HG03060 (cell line): ENCODE measurements around the gene TBCD.

ENCODE experiments used
- ATAC-seq: cut with Tn5 transposase; IDR thresholded peaks from one replicate; pipeline ENCODE4 v1.9.1; 2021; ENCODE audit warnings: low read depth, moderate number of reproducible peaks; ENCODE audit not compliant: unreplicated experiment

Gene TBCD

GRCh38 chr17:82830249-82830661 is 78.4 kb downstream of the TBCD start:
- no peak for ATAC-seq

GRCh38 chr17:82831041-82831817 is 79.4 kb downstream of the TBCD start:
- ATAC-seq = no peak

DNA sequence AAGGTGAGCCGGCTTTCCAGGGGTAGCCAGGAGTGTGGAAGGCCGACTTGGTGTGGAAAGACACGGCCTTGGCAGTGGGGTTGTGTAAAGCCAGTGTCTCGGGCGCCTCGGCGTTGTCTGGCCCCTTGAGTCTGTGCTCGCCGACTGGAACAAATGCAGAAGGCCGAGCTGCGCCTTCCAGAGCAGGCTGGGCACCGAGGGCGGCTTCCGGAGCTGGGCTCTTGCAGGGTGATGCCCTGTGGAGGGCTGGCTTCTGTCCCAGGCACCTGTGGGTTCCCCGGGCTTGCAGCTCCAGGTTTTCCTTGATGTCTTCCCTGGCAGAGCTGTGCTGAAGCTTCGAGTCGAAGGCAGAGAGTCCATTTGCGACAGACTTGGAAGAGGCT is 79.9 kb downstream of the TBCD start:
- ATAC-seq = no peak

DNA sequence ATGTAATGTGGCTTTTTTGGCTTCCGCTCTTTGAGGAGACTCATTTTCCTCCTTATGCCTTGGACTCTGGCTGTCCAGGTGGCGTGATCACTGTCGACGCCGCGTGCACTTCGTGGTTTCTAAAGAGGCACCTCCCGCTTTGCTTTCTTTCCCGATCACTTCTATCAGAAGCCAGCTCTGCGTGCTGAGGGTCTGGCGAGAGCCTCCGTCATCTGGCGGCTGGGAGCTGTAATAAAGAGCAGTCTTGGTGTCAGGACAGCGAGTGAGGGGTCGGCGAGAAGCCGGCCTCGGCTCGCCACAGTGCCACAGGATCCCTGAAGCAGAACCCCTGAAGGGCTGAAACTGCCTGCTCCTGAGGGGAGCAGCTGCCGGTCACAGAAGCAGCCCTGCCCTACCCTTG is 80.5 kb downstream of the TBCD start:
- no peak for ATAC-seq

GRCh38 chr17:82832881-82833475 is 81.1 kb downstream of the TBCD start:
- ATAC-seq = no peak

DNA sequence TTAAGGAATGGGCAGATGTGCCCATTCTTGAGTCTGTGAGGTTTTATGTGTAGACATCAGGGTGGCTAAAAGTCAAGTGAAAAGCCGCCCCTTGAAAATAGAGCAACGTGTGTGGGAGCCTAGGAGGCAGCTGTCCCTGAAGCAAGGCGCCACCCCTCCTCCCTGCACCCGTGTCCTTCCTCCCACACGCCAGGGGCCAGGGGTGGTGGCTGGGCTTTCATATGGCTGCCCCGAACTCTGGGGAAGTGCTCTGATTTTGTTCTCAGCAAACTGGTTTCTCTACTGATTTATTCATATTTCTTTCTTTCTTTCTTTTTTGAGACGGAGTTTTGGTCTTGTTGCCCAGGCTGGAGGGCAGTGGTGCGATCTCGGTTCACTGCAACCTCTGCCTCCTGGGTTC is 83.3 kb downstream of the TBCD start:
- no peak for ATAC-seq

DNA sequence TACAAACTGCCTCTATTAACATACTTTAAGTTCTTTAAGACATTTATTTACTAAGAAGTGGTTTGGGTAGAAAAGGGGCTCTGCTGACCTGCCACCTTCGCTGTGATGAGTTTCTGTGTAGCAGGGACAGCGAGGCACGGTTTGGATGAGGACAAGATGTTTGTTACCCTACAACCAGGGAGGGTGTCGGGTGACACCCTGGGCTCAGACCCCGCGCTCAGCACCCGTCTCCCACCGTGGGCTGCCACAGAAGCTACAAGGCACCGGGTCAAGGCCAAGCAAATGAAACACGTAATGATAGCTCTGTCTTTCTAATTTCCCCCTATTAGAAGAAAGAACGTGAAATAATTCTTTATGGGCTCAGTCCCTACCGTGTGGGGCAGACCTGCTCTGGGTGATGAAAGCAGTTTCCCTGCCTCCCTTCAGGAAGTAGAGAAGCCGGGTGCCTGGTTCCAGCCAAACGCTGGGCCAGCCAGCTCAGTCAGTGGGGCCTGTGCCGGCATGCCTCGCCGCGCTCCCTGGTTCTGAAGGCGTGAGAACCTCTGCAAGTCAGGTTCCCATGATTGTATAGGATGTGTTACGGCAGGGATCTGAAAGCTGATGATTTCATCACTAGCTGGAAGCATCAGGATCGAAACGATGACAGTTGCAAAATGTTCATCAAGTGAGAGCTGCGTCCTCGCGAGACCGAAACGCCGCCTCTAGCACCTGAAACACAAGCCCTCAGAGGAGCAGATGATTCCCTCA is 84.1 kb downstream of the TBCD start:
- no peak for ATAC-seq

- ATAC-seq = no peak
Measured at GRCh38 chr17:82836823-82837357, 85.0 kb downstream of the TBCD start.

- ATAC-seq = no peak
Measured at GRCh38 chr17:82837586-82838320, 85.9 kb downstream of the TBCD start.

DNA sequence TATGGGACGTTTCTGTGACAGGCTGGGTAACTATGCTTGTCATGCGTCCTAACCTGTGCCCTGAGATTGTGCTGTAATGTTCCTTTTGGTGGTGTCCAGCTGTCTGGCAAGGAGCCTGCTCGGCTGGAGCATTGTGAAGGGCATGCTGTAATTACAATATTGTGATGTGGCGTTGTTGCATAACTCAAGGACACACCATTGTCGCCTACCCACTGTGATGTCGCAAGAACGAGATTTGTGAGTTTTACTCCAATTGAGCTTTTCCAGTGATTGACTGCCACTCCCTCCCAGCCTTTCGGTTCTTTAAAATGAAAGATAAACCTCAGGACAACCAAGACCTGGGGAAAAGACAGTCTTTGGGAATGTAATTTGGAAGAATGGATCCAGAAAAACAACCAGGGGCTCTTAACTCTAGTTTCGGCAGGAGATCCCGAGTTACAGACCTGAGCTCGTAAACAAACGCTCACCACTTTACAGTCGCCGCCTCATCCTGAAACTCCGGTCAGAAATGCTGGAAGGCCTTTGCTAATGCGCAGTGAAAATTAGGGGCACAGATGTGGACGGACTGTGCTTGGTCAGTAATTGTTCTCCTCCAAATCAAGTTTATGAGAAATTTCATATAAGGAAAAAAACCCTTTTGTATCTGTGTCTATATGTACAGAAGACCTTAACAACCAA is 86.7 kb downstream of the TBCD start:
- ATAC-seq = no peak

DNA sequence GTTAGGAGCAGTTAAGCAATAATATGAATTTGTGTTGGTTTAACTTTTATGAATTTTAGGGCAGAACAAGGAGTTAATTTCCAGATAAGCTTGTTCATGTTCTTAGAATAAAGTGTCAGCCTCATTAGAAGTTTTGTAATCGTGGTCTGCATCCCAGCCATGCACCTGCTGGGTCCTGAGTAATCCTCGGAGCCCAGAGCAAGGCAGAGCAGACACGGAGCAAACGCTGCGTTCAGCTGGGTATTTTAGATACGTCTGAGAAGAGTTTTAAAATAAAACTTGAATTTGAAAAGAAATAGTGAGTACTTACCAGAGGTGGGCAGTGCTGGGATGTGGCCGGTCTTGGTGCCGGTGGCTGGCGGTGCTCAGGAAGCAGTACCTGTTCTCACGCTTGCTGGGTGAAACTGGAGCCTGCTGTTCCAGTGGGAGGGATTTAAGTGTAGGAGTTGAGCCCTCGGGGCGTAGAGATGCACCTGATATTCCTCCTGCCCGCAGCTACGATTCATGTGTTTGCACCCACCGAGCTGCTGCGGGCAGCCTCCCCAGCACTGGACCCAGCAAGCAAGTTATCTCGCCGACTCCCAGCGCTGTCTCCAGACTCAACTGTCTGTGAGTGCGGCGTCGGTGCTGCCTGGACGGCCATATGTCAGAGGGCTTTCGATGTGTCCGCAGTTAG is 87.9 kb downstream of the TBCD start, which contains the start of gene ZNF750:
Gene ZNF750, minus strand, starts transcription at position 406 of the 676 bp plus-strand sequence. CDS start 7,568 bp downstream, outside the sequence.
- ATAC-seq = no peak

GRCh38 chr17:82840431-82840831 is 88.6 kb downstream of the TBCD start:
- no peak for ATAC-seq

DNA sequence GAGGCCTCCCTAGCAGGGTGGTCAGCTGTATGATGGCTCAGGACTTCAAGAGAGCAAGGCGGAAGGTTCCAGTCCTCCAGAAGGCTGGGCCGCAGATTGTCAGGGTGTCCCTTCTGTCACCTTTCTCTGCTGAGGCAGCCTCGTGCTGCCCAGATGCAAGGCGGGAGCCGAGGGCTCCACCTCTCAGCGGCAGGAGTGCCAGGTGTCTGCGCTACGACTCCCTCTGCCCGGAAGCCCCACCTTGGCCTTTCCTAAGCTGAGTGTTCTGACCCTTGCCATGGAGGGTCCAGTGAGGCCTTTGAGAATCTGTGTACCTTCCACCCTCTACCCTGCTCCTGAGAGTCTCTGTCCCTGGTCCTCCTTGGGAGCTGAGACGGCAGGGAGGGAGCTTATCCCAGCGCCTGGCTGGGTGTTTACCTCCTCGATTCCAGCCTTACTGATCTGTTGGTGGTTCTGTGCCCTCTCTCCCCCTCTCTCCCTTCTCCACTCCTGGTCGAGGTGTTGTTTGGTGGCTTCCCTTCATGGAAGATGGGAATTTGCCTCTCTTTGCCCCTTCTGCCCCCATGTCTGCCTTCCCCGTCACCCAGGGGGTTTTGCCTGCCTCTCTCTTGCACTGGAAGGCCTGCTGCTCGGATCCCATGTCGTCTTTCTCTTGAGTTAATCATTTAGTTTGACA is 90.2 kb downstream of the TBCD start:
- no peak for ATAC-seq

GRCh38 chr17:82843904-82844680 is 92.2 kb downstream of the TBCD start:
- ATAC-seq = no peak

DNA sequence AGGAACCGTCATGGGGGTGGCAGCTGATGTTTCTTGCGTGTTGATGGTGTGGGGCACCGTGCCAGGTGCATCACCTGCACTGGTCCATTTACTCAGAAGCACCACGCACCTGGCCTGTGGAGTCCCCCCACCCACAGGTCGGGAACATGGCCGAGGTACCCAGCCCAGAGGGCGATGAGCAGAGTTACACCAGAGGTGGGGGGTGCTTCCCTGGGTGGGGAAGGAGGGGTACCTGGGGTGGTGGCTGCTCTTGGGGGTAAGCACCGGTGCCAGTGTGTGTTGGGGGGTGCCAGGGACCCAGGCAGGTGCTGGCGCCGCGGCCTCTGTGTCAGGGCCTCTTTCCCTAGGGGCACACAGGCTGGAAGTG is 92.9 kb downstream of the TBCD start:
- ATAC-seq = no peak

DNA sequence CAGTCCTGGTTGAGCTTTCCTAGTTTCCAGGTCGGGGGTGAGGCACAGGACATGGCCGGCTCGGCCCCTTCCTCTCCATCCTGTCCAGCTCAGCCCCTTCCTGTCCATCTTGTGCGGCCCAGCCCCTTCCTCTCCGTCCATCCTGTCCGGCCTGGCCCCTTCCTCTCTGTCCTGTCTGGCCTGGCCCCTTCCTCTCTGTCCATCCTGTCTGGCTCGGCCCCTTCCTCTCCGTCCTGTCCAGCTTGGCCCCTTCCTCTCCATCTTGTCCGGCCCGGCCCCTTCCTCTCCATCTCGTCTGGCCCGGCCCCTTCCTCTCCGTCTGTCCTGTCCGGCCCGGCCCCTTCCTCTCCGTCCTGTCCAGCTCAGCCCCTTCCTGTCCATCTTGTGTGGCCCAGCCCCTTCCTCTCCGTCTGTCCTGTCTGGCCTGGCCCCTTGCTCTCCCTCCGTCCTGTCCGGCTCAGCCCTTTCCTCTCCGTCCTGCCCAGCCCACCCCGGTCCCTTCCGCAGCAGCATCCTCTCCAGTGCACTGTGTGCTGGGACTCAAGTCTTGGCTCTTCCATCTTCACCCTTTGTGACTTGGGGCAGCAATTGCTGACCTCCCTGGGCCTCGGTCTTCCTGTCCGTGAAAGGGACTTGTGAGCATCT is 93.4 kb downstream of the TBCD start:
- no peak for ATAC-seq

DNA sequence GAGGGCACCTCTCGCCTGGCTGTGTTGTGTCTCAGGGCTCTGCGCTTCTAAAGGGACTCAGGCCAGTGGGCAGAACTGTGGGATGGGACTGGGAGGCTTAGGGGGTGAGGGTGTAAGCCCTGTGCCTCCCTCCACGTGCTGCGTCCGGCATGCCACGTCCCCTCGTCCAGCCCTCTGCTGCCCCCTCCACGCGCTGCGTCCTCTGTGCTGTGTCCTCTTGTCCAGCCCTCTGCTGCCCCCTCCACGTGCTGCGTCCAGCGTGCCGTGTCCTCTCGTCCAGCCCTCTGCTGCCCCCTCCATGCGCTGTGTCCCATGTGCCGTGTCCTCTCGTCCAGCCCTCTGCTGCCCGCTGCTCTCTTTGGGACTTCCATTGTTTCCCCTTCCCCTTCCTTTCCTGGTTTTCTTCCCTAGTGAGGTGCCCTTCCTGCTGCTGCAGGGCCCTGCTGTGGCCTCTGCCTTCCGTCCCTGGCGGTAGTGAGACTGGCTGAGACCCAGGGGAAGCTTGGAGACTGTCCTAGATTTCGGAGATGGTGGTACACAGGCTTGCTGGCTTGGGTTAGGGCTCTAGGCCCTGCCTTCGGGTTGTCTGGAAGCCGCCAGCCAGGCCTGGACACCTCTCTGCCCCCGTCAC is 94.3 kb downstream of the TBCD start:
- no peak for ATAC-seq
